NOMO-1 (cell line): ENCODE measurements around the gene RIN3.

Source experiments
- DNase-seq, 2 experiments: peaks; one replicate each; lab custom pipeline; 2025; ENCODE audit not compliant: unreplicated experiment in 2 of 2; lab: John Stamatoyannopoulos, UW

RIN3 gene

GRCh38 chr14:92570674-92571262 lies 57.2 kb downstream of the RIN3 start:
- DNase-seq: no peak

- no peak for DNase-seq
Observed at GRCh38 chr14:92572050-92572449, 58.5 kb downstream of the RIN3 start.

- DNase-seq: no peak
Observed at GRCh38 chr14:92573761-92574498, 60.3 kb downstream of the RIN3 start.

- no peak for DNase-seq
Observed at GRCh38 chr14:92575061-92575747, 61.6 kb downstream of the RIN3 start.

GRCh38 chr14:92575748-92576303 lies 62.2 kb downstream of the RIN3 start:
- no peak for DNase-seq

- DNase-seq: no peak
Observed at GRCh38 chr14:92577321-92577742, 63.8 kb downstream of the RIN3 start.

- no peak for DNase-seq
Observed at GRCh38 chr14:92578511-92578910, 64.9 kb downstream of the RIN3 start.

GRCh38 chr14:92579244-92579936 lies 65.8 kb downstream of the RIN3 start:
- no peak for DNase-seq

GRCh38 chr14:92581206-92581605 lies 67.6 kb downstream of the RIN3 start:
- DNase-seq: no peak

- no peak for DNase-seq
Observed at GRCh38 chr14:92581966-92582566, 68.5 kb downstream of the RIN3 start.

- no peak for DNase-seq
Observed at GRCh38 chr14:92582706-92583452, 69.3 kb downstream of the RIN3 start.

GRCh38 chr14:92584220-92584619 lies 70.6 kb downstream of the RIN3 start:
- no peak for DNase-seq

GRCh38 chr14:92584816-92585215 lies 71.2 kb downstream of the RIN3 start:
- DNase-seq: peak; percentile 70 to 82

- DNase-seq: peak; percentile 25 to 77
Observed at GRCh38 chr14:92585981-92586937, 72.7 kb downstream of the RIN3 start.

GRCh38 chr14:92586963-92587699 lies 73.5 kb downstream of the RIN3 start:
- DNase-seq: no peak

GRCh38 chr14:92587700-92588085 lies 74.1 kb downstream of the RIN3 start:
- no peak for DNase-seq

- DNase-seq: no peak
Observed at GRCh38 chr14:92589213-92589852, 75.8 kb downstream of the RIN3 start.

- no peak for DNase-seq
Observed at GRCh38 chr14:92590176-92590575, 76.6 kb downstream of the RIN3 start.
